Measurements from ENCODE around the gene RBM42.
A peak's percentile ranks its signal among the peaks of the same experiment; 100 is the strongest.

The RBM42 gene

GRCh38 chr19:35620001-35620400 lies 8.8 kb upstream of the RBM42 start:
- DNase-seq (no peak), ATAC-seq (no peak)

GRCh38 chr19:35621708-35622107 lies 7.1 kb upstream of the RBM42 start:
- DNase-seq (no peak), ATAC-seq (no peak)

- ATAC-seq: no peak
- no peak for DNase-seq
These were observed 6.1 kb upstream of the RBM42 start for GRCh38 chr19:35622750-35623149.

- ATAC-seq (no peak), DNase-seq (no peak)
These were observed 5.4 kb upstream of the RBM42 start for GRCh38 chr19:35623327-35624010.

- ATAC-seq (peak; percentile 17), DNase-seq (no peak)
These were observed 622 bp upstream of the RBM42 start for GRCh38 chr19:35628264-35628564.

GRCh38 chr19:35629332-35629633 lies 447 bp downstream of the RBM42 start:
- DNase-seq (no peak), ATAC-seq (no peak)

GRCh38 chr19:35633727-35634440 lies 5.0 kb downstream of the RBM42 start:
- DNase-seq (no peak), ATAC-seq (no peak)

- DNase-seq (no peak), ATAC-seq (no peak)
These were observed 7.8 kb downstream of the RBM42 start for GRCh38 chr19:35636651-35637050.

- no peak for ATAC-seq
- no peak for DNase-seq
These were observed 8.3 kb downstream of the RBM42 start for GRCh38 chr19:35637165-35637564.

- DNase-seq (no peak), ATAC-seq (no peak)
These were observed 10.4 kb downstream of the RBM42 start for GRCh38 chr19:35639321-35639639.

- no peak for DNase-seq
- no peak for ATAC-seq
These were observed 11.0 kb downstream of the RBM42 start for GRCh38 chr19:35639863-35640262.

- ATAC-seq (no peak), DNase-seq (peak; percentile 77)
These were observed 12.8 kb downstream of the RBM42 start, which contains the start of gene ETV2 for GRCh38 chr19:35641515-35642151. Gene ETV2 (plus strand): TSS chr19:35641745. CDS start chr19:35642461, 716 bp downstream.

- DNase-seq: no peak
- ATAC-seq: no peak
These were observed 13.5 kb downstream of the RBM42 start for GRCh38 chr19:35642312-35642711.

GRCh38 chr19:35642798-35643254 lies 14.0 kb downstream of the RBM42 start:
- DNase-seq: no peak
- ATAC-seq: no peak

- ATAC-seq (peak; percentile 36), DNase-seq (peak; percentile 84)
These were observed 14.7 kb downstream of the RBM42 start for GRCh38 chr19:35643255-35644205.

- DNase-seq (peak; percentile 97), ATAC-seq (peak; percentile 91)
These were observed 15.6 kb downstream of the RBM42 start for GRCh38 chr19:35644206-35644986.

GRCh38 chr19:35644987-35645679 lies 16.3 kb downstream of the RBM42 start:
- peak; percentile 9 for ATAC-seq
- peak; percentile 94 for DNase-seq

- no peak for DNase-seq
- ATAC-seq: no peak
These were observed 17.1 kb downstream of the RBM42 start for GRCh38 chr19:35645680-35646511.

GRCh38 chr19:35648017-35648961 lies 19.5 kb downstream of the RBM42 start, which contains the start of gene COX6B1:
Gene COX6B1 (plus strand): TSS chr19:35648323. CDS start chr19:35651244, 2,921 bp downstream.
- peak; percentile 76 for ATAC-seq
- peak; percentile 91 for DNase-seq
